ENCODE results near the gene TMCC1.
"Not testable (repeated sequence)": the region's sequence is repeated elsewhere in the genome, so short reads cannot be mapped to it uniquely, and the experiment has no call there.

The TMCC1 gene

GRCh38 chr3:129769616-129770015, 123.9 kb downstream of the TMCC1 start:
- DNase-seq, result no peak

DNA sequence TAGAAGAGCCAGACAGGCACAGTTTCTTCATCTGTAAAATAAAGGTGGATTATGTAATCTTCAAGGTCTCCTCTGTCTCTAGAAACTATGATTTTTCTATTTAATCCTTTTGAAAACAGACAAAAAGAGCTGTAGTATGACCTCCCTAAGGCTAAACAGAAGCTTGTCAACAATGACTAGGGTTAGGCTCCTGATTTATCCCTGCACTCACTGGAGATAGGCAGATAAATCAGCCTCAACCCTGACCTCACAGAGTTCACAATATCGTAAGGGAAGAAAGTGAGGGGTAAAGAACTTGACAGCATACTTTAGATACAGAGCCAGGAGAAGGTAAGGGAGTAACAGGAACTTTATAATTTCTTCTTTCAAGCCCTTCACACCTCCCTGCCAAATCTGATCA, 124.8 kb downstream of the TMCC1 start:
- DNase-seq, result no peak

DNA sequence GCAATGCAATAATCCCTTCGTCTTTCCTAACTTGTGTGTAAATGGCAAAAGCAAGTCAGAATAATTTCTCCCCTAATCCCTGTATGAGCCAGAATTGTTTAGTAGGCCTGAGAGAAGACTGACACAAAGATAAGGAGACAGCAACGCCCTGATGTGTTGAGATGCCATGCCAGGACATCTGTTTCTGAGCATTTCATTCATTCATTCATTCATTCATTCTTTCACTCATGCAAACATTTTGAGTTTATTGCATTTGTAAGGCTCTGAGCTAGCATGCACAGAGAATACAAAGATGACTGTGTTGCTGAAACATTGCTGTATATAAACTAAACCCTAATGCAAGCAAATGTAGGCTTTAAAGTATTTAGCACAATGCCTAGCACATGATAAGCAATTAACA, 127.4 kb downstream of the TMCC1 start:
- DNase-seq, result no peak

DNA sequence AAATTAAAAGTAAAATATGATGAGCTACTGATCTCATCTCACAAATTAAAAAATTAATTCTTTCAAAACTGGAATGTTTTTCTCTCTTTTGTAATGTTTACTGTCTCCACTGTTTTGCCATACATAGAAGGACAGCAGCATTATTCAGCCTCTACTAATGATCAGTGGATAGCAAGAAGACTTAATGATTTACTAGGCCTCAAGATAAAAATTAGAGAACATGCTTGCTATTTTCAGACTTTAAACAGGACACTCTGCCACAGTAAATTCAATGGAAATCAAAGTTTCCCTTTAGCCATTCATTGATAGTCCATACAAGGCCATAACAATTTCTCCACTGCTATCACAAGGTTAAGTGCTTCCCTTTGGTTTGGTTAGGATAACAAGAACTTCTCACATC, 129.4 kb downstream of the TMCC1 start:
- no peak for DNase-seq

DNA sequence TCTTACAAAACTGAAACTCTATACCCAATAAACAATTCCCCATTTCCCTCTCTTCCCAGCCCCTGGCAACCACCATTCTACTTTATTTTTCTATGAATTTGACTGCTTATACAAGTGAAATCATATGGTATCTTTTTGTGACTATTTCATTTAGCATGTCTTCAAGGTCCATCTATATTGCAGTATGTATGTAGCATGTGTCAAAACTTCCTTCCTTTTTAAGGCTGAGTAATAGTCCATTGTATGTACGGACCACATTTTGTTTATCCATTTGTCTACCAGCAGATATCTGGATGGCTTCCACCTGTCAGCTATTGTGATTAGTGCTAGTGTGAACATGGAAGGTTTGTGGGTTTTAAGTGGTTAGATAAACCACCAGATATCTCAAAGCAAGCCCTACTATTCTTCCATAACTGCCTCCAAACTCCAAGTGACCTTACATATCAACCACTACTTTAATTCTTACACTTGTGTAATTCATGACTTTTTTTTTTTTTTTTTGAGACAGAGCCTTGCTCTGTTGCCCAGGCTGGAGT, 134.7 kb downstream of the TMCC1 start:
- no peak for DNase-seq

DNA sequence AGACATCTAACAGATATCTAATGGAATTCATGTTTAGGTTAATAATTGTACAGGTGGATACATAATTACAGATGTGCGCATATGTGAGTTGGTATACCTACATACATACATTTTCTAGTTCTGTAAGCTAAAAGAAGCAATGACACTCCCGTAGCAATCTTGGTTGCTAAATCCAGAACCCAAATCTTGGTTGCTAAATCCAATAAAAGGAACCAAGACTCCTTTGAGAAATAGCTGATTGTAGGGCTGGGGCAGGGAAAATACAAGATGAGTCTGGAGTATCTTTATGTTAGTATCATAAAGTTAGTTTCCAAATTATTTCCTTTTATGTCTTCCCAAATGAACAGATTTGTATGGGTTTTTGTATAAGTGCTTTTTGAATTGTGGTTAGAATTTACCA, 135.2 kb downstream of the TMCC1 start:
- no peak for DNase-seq

DNA sequence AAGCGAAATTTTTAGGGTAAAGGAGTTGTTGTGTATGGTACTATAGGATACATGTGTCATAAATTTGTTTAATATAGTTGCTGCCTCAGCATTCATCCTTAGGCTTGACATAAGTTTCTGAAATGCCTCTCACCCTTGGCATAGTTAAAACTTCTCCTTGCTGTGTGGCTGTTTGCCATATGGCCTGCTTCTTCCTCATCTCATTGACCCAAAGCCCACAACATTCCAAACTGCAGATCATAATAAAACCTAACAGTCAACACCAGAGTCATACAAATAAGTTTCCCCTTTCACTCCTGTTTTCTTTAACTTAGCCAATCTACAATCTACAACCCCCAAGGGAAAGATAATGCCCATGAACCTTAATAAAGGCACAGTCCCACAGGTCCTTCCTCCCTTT, 136.6 kb downstream of the TMCC1 start:
- DNase-seq, result no peak

DNA sequence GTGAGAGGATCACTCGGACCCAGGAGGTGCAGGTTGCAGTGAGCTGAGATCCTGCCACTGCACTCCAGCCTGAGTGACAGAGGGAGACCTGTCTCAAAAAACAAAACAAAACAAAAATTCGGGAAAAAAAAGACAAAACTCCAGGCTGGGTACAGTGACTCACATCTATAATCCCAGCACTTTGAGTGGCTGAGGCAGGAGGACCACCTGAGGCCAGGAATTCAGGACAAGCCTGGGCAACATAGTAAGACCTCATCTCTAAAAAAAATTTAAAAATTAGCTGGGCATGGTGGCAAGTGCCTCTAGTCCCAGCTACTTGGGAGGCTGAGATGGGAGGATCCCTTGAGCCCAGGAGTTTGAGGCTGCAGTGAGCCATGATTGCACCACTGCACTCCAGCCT, 142.4 kb downstream of the TMCC1 start:
- not testable (repeated sequence) for DNase-seq

GRCh38 chr3:129749692-129750091, 143.8 kb downstream of the TMCC1 start:
- no peak for DNase-seq

- DNase-seq, result no peak
These were observed 145.5 kb downstream of the TMCC1 start for GRCh38 chr3:129747992-129748391.

DNA sequence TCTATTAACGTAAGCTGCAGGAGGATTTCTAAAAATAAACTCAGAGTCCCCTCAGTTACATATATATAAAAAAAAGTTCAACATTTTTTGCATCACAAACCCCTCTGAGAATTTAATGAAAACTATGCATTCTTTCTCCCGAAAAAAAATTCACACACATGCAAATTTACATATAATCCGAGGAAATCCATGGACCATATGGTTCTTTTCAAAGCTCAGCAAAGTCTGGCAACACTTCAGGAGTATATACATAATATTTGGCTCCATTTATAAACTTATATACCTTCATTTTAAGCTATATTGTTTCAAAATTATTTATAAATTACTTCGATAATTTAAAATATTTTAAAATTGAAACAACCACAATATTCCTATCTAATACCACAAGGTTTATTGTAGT, 146.4 kb downstream of the TMCC1 start:
- no peak for DNase-seq

- no peak for DNase-seq
These were observed 146.9 kb downstream of the TMCC1 start for GRCh38 chr3:129746629-129747028.

DNA sequence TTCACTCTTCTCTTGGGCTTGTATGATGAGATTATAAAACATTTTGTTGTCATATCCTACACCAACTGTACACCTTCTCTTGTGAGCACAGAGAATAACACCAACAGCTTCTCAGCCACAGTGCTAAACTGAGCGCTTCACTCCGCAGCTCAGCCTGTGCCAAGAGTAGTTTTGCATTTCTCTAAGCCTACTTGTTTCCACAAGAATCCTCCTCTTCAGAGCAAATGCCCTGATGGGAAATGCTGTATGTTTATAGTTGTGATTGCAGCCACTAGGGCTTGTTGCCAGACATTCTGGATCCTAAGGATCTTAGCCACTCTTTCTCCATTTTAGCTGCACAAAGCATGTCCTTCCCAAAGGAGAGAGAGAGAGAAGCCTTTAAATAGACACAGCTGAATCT, 148.3 kb downstream of the TMCC1 start:
- DNase-seq, result no peak

DNA sequence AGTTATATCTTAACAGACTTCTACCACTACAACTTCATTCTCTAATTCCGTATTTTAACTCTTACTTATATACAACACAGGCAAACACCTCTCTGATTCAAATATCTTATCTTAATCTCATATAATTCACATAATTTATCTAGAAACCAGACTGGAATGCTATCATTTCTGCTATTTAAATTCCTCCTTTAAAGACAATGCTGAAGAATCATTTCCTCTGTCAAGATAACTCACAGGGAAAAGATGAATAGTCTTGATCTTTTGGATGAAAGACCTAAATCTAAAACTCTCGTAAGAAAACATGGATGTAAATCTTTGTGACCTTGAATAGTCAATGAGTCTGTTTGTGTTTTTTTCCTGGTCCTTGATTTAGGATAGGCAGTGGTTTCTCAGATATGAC, 151.7 kb downstream of the TMCC1 start:
- DNase-seq, result no peak

DNA sequence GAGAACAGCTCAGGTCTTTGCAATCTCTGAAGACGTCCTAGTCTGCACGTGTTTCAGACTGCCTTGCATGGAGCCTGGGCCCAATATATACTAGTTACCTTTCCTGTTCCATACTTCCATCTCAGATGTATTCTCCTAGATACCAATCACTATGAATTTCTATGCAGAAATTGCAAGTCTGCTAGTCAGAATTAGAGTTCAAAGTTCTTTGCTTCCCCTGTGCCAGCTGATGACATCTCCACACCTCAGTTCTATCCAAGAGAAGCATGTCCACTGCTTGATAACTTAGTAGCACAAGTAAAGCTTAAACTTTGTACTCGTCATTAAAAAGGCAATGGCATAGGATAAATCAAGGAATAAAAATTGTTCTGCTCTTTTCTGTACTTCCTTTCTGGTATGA, 153.4 kb downstream of the TMCC1 start:
- no peak for DNase-seq

DNA sequence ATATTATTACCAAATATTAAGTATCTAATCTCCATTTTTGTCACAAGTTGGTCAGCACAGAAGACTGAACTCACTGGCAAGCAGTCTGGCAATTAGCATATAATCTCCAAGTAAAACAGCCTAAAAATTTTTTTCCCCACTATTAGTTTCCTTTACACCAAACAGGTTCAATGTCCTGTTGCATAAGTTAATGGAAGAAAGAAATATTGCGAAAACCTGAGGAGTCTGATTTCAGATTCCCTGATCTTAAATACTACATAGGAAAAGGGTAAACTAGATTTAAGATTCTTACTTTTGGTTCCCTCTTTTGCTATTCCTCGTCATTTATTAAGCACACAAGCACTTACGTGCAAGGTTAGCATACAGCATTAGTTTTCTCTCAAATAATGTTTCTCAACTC, 153.9 kb downstream of the TMCC1 start:
- DNase-seq, result no peak

DNA sequence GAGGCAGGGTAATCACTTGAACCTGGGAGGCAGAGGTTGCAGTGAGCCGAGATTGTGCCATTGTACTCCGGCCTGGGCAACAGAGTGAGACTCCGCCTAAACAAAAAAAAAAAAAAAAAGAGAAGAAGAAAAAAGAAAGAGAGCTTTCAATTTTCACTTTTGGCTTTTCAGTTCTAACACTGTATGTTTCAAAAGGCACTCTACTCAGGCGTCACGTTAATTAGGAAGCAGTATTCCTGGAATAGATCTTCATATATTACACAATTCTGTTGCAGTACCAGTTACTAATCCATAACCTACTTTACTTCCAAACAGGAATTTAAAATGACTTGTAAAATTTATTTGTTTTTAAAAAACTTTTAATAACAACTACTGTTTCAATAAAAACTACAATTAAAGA, 155.3 kb downstream of the TMCC1 start:
- no peak for DNase-seq

DNA sequence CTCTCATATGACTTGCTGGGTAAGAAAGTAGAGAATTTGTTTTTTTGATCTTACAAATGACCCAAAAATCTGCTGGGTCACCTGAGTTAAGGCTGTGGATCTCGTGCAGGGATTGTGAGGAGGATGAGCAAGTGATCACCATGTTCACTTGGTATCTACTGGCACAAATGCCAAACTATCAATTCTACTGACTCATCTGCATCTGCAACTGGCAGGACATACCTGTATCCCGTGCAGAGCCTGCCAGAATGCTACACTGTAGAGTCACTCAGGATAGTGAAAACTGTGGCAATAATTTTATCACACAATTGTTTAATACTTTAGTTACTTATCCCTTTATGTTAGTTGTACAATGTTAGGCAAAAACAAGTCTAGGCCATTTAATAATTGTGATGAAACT, 157.4 kb downstream of the TMCC1 start:
- DNase-seq, result no peak

- no peak for DNase-seq
These were observed 157.9 kb downstream of the TMCC1 start for GRCh38 chr3:129735638-129736037.

- DNase-seq, result no peak
These were observed 159.1 kb downstream of the TMCC1 start for GRCh38 chr3:129734449-129734848.

GRCh38 chr3:129732200-129732876, 161.2 kb downstream of the TMCC1 start:
- no peak for DNase-seq

- no peak for DNase-seq
These were observed 165.8 kb downstream of the TMCC1 start for GRCh38 chr3:129727707-129728106.

GRCh38 chr3:129723558-129724324, 169.8 kb downstream of the TMCC1 start:
- no peak for DNase-seq

GRCh38 chr3:129722527-129722926, 171.0 kb downstream of the TMCC1 start:
- no peak for DNase-seq
